PC-9 (cell line): ENCODE data around the gene LSR. TPM values are rescaled to one million over a fixed set of nuclear protein-coding genes. Genes with fewer than 3 reads are reported as not detected.

Source experiments
- BruUV-seq: library from RNA; stranded (reverse); fragments of 400-500 nt; replicated peaks from 2 replicates; lab custom pipeline; 2021; lab: Mats Ljungman, UMichigan
- CTCF ChIA-PET: fragments of 300-600 bp; sonication (Branson Sonifier 250); formaldehyde crosslinking; loops from one replicate; lab custom pipeline; 2022; ENCODE audit warnings: antibody characterized with exemption; lab: Charles Lee
- POLR2A ChIA-PET: fragments of 300-600 bp; sonication (Branson Sonifier 250); formaldehyde crosslinking; loops from one replicate; lab custom pipeline; 2022; ENCODE audit warnings: antibody characterized with exemption; ENCODE audit not compliant: unreplicated experiment; lab: Charles Lee
- DNase-seq, 2 experiments: peaks; one replicate each; pipeline versions ENCODE4 v3.0.0 to v3.0.0-alpha.2; 2015 to 2022; ENCODE audit warnings: mixed read lengths in 1 of 2
- H2AFZ ChIP-seq: fragments of 200-600 bp; sonication (generic); 2 replicates; pipeline ENCODE4 v1.8.1; 2017; ENCODE audit warnings: antibody characterized with exemption
- H3F3A ChIP-seq: fragments of 200-600 bp; sonication (generic); 2 replicates; pipeline ENCODE4 v1.8.1; 2017; ENCODE audit warnings: antibody characterized with exemption, mild to moderate bottlenecking, low read depth; ENCODE audit not compliant: insufficient read depth
- H3K27ac ChIP-seq: fragments of 200-600 bp; sonication (generic); 2 replicates; pipeline ENCODE4 v1.6.1; 2016; ENCODE audit warnings: mixed run types
- H3K27me3 ChIP-seq: fragments of 200-600 bp; sonication (generic); 2 replicates; pipeline ENCODE4 v1.6.1; 2016; ENCODE audit warnings: low read depth, mixed run types; ENCODE audit not compliant: insufficient read depth
- H3K36me3 ChIP-seq: fragments of 200-600 bp; sonication (generic); 2 replicates; pipeline ENCODE4 v1.6.1; 2016; ENCODE audit warnings: low read depth, mixed run types
- H3K4me1 ChIP-seq: fragments of 200-600 bp; sonication (generic); replicated peaks from 2 replicates; pipeline ENCODE4 v1.6.1; 2016; ENCODE audit warnings: mixed run types; ENCODE audit not compliant: insufficient read depth
- H3K4me2 ChIP-seq: fragments of 200-600 bp; sonication (generic); 2 replicates; pipeline ENCODE4 v1.6.1; 2017; ENCODE audit warnings: mixed run types
- H3K4me3 ChIP-seq: fragments of 200-600 bp; sonication (generic); 2 replicates; pipeline ENCODE4 v1.6.1; 2016; ENCODE audit warnings: mixed run types
- H3K79me2 ChIP-seq: fragments of 200-600 bp; sonication (generic); 2 replicates; pipeline ENCODE4 v1.6.1; 2017; ENCODE audit warnings: low read depth, mixed run types
- H3K9me2 ChIP-seq: fragments of 200-600 bp; sonication (generic); 2 replicates; pipeline ENCODE4 v1.8.1; 2017; ENCODE audit warnings: mild to moderate bottlenecking; ENCODE audit not compliant: insufficient read depth
- H3K9me3 ChIP-seq: fragments of 200-600 bp; sonication (generic); 2 replicates; pipeline ENCODE4 v1.8.1; 2016; ENCODE audit warnings: low read depth; ENCODE audit not compliant: insufficient read depth
- H4K20me1 ChIP-seq: fragments of 200-600 bp; sonication (generic); 2 replicates; pipeline ENCODE4 v1.8.1; 2017; ENCODE audit not compliant: insufficient read depth
- CTCF ChIP-seq: fragments of 200-600 bp; sonication (generic); conservative IDR thresholded peaks from 2 replicates; pipeline ENCODE4 v1.6.1; 2017; ENCODE audit warnings: mixed run types, antibody characterized with exemption, mild to moderate bottlenecking, moderate library complexity
- EZH2 ChIP-seq: fragments of 200-600 bp; sonication (generic); IDR thresholded peaks from 2 replicates; pipeline ENCODE4 v1.8.0; 2017; ENCODE audit warnings: antibody characterized with exemption, low read depth
- intact Hi-C: fragments of 100-400 bp; cut with micrococcal nuclease; formaldehyde crosslinking; loops from one replicate; pipeline ENCODE4 v1.10.0; 2022; ENCODE audit not compliant: unreplicated experiment
- total RNA-seq: library from RNA; stranded (reverse); gene quantifications from 2 replicates; pipeline ENCODE4 v1.2.3, GENCODE V29; 2021

Gene LSR
- total RNA-seq, 1 experiment from 2014 or later: 145 TPM

GRCh38 chr19:35298561-35298972, 49.8 kb downstream of the LSR start:
- intact Hi-C loops: no loop called here
- ChIA-PET CTCF (no interaction called here), POLR2A (no interaction called here)
- Histone ChIP-seq H3K4me1 (no peaks in the 10 kb centered on the region), H3K36me3 (no peaks in the 10 kb centered on the region), H2AFZ (no peak overlapping the region), H3K79me2 (no peaks in the 10 kb centered on the region), H3K27me3 (0 out of 2 replicates have a peak, but pooled peaks cover 3% of the 10 kb centered on the region), H3F3A (peaks cover 37% of the 10 kb centered on the region), H3K4me2 (no peak overlapping the region), H3K9me2 (no peaks in the 10 kb centered on the region), H4K20me1 (no peaks in the 10 kb centered on the region), H3K27ac (no peak overlapping the region), H3K9me3 (no peaks in the 10 kb centered on the region), H3K4me3 (no peak overlapping the region)
- no TSS peak for BruUV-seq
- TF ChIP-seq CTCF: no peak
- TF ChIP-seq EZH2: no peak
- DNase-seq: no peak

DNA sequence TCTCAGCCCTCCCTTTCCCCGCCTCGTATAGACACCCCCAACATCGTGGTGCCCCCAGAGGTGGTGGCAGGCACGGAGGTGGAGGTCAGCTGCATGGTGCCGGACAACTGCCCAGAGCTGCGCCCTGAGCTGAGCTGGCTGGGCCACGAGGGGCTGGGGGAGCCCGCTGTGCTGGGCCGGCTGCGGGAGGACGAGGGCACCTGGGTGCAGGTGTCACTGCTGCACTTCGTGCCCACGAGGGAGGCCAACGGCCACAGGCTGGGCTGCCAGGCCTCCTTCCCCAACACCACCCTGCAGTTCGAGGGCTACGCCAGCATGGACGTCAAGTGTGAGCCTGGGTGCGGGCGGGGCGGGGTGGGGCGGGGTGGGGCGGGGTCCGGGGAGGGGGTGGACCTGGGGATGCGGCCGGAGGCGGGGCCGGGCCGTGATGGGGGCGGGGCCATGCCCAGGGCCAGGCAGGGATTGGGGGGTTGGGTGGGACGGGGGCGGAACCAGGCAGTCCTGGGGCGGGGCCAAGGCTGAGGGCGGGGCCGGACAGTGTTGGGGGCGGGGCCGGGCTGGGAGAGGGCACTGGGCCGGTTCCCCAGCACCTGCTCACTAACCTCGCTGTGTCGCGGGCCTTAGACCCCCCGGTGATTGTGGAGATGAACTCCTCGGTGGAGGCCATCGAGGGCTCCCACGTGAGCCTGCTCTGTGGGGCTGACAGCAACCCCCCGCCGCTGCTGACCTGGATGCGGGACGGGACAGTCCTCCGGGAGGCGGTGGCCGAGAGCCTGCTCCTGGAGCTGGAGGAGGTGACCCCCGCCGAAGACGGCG, 50.9 kb downstream of the LSR start:
- no peaks in the 10 kb centered on the region for H3K9me2 ChIP-seq
- intact Hi-C loops: no loop called here
- H3K27me3 ChIP-seq: no peaks in the 10 kb centered on the region
- no TSS peak for BruUV-seq
- H2AFZ ChIP-seq: no peak overlapping the region
- CTCF ChIA-PET: no interaction called here
- H3K4me1 ChIP-seq: no peaks in the 10 kb centered on the region
- peaks cover 37% of the 10 kb centered on the region for H3F3A ChIP-seq
- no peaks in the 10 kb centered on the region for H4K20me1 ChIP-seq
- TF ChIP-seq EZH2: no peak
- H3K4me2 ChIP-seq: no peak overlapping the region
- POLR2A ChIA-PET: no interaction called here
- no peaks in the 10 kb centered on the region for H3K79me2 ChIP-seq
- no peaks in the 10 kb centered on the region for H3K9me3 ChIP-seq
- no peak overlapping the region for H3K27ac ChIP-seq
- DNase-seq: no peak
- no peak overlapping the region for H3K4me3 ChIP-seq
- H3K36me3 ChIP-seq: no peaks in the 10 kb centered on the region

GRCh38 chr19:35300339-35300649, 51.5 kb downstream of the LSR start:
- TF ChIP-seq CTCF (no peak), EZH2 (no peak)
- Histone ChIP-seq H3K79me2 (no peaks in the 10 kb centered on the region), H3K36me3 (no peaks in the 10 kb centered on the region), H3K4me1 (no peaks in the 10 kb centered on the region), H2AFZ (no peak overlapping the region), H3K9me2 (no peaks in the 10 kb centered on the region), H3F3A (peaks cover 31% of the 10 kb centered on the region), H3K27ac (no peak overlapping the region), H4K20me1 (no peaks in the 10 kb centered on the region), H3K4me2 (no peak overlapping the region), H3K27me3 (no peaks in the 10 kb centered on the region), H3K4me3 (no peak overlapping the region), H3K9me3 (no peaks in the 10 kb centered on the region)
- no peak for DNase-seq
- ChIA-PET POLR2A (no interaction called here), CTCF (no interaction called here)
- intact Hi-C loops: no loop called here
- BruUV-seq: no TSS peak

DNA sequence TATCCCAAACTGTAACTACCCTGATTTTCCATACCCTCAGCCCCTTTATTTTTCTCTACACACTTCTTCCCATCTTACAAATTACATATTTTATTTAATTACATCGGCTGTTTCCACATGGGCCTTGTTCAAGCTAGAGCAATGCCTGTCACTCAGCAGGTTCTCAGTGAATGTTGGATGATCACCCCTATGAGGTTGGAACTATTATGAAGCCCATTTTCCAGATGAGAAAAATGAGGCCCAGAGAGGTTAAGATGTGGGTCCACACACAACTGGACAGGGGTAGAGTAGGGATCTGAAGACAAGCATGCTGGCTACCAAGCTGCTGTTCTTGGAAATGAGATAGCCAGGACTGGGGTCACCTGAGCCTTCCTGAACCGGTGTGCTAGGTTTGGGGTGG, 53.2 kb downstream of the LSR start:
- DNase-seq: no peak
- Histone ChIP-seq H2AFZ (no peak overlapping the region), H3K9me2 (no peaks in the 10 kb centered on the region), H3K36me3 (no peaks in the 10 kb centered on the region), H3K27ac (no peak overlapping the region), H3K79me2 (no peaks in the 10 kb centered on the region), H3K9me3 (no peaks in the 10 kb centered on the region), H3K4me3 (no peak overlapping the region), H3F3A (peaks cover 17% of the 10 kb centered on the region), H3K4me2 (no peak overlapping the region), H4K20me1 (no peaks in the 10 kb centered on the region), H3K4me1 (peaks cover 2% of the 10 kb centered on the region), H3K27me3 (no peaks in the 10 kb centered on the region)
- BruUV-seq: no TSS peak
- ChIA-PET CTCF (no interaction called here), POLR2A (no interaction called here)
- TF ChIP-seq EZH2: no peak
- no peak for TF ChIP-seq CTCF
- intact Hi-C loops: no loop called here
